Activated effector memory CD4-positive, alpha-beta T cell treated with Interleukin-2 at 50 U/mL for 16 hours (primary cell): ENCODE measurements around the gene SPPL3.

ENCODE experiments used
- DNase-seq: peaks from one replicate; pipeline ENCODE4 v3.0.0-alpha.2; 2020

The SPPL3 gene

DNA sequence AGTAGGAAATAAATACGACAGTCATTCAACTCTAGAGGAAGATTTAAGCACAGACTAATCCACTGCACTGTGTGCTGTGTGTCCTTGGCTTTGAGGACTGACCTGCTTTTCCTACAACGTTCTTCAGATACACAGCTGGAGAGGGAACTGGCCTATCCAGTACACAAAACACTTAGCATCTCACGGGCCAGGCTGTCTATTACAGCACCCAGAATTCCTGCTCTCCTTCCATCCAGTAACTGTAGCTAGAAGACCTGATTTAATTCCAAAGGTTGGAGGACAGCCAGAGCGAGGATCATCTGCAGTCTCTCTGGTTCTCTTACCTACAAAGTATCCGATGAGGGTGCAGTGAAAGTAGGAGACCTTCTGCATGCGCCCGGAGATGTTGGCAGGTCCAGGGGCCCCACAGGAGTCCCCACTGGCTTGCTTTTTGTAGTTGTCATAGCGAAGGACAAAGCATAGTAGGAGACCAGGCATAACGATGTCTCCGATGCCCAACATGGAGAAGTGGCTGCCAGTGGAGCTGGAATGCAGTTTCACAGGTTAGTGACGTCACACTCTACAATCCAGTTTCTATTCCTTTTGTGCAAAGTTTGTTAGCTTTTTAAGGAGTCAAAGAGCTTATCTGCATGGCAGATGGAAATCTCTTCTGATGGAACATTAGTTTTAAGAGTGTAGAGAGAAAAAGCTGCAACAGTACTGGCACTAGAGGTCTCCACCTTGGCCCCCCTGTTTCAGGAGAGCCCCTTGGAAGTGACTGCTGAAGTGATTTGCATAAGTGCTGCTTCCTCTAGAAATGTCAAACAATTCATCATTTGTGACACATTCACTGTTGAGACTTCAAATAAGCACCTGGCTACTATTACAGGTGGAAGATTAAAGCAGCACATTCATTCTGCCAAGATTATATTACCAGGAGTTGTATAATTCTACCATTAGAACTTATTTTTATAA is 136.8 kb downstream of the SPPL3 start:
- no peak for DNase-seq

DNA sequence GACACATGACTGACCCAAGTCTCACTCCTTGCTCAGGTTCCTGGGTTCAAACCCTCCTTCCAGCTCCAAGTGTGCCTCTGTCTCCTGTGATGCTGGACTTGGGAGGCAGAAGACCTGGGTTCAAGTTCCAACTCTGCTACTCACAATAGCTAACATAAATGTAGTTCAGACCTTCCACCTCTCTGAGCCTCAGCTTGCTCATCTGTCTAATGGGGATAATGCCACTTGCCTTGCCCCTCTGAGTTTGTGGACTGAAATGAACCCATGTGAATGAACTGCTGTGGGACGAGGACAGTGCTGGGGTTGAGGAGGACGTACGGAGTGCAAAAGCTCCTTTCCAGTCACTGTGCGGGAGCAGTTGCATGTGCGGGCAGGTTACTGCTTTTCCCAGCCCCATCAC is 137.6 kb downstream of the SPPL3 start:
- no peak for DNase-seq

GRCh38 chr12:120764816-120765215 is 139.3 kb downstream of the SPPL3 start:
- DNase-seq: no peak

DNA sequence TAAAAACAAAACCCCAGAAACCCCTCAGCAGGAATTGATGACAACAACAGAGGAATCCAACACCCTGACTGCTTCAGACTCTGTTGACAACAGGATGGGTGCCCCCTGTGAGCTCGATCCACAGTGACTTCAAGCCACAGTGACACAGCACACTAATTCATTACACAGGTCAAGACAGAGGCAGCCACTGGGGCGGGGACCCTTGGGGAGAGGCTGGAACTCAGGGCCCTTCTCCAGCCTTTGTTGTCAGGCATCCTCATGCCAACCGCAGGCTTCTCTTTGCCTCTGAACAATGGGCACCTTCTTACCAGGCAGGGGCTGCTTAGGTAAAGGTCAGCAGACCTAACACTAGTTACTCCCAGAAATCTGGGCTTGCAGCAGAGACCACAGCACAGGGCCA is 140.9 kb downstream of the SPPL3 start:
- no peak for DNase-seq

DNA sequence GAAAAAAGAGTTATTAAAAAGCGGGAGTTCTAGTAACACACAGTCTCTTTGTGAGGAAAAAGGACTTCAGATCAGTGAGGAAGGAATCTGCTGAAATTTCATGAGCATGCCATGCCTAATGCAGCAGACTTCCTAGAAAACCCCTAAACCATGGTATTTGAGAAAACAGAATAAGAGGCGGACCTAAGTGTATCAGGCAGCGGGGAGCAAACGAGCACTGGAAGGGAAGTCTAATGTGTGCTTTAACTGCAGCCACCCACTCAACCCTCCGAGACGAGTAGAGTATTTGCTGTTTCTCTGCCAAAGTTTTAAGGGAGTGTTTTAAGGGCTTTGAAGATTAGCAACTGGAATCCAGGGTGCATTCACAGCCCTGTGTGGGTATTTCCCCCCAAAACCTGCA is 142.1 kb downstream of the SPPL3 start:
- DNase-seq: no peak

DNA sequence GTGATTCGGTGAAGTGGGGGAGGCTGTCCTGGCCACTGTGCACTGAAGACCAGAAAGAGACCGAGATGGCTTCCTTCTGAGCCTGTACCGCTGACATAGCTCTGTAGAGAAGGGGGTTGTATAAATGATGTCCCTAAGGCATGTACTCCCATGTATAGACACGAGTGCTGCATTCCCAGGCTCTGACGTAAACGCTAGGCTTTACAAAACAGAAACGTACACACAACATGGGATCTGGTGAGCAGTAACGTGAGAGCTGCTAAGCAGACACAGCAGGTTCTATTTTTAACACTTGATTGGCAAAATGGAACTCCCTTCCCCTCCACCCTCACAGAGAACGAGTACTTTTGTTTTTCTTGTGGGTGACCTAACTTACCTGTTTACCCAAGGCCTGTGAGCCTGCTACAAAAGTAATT is 142.6 kb downstream of the SPPL3 start:
- no peak for DNase-seq

DNA sequence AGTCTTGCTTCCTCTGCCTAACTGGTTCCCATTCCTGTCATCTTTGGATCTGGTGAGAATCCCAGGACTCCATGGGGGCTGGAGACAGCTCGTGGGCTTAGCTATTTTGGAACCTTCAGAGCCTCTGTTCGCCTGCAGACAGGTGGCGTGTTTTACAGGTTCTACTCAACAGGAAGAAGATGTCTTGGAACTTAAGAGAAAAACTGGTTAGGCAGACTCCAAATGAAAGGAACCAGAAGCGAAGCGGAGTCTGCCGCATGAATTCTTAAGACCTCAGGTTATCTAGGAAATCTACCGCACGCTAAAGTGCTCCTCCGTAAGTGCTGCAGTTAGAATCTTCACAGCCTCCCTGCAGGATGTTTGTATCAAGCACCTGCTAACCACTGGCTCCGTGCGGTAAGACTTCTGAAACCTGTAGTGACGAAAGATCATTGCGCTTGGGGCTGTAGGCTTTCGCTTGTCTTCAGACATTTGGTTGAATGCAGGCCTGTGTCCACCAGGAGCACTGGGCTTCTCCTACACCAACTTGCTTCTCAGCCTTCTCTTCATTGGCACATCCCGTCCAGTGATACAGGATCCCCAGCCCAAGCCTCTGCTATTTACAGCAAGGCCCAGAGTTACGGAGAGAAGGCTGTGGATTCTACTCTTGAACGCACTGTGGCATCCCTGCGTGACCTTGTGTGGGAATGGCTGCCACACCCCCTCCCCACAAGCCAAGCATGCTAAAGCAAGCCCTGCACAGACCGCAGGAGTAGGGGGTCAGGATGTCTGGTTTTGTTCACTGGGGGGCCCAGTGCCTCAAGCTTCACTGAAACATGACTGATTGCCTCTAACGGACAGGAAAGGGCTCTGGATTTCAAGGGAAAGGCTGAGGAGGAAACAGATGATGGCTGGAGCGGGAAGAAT is 143.6 kb downstream of the SPPL3 start:
- DNase-seq: peak; percentile 8

- no peak for DNase-seq
Observed at GRCh38 chr12:120759591-120760348, 144.4 kb downstream of the SPPL3 start.

DNA sequence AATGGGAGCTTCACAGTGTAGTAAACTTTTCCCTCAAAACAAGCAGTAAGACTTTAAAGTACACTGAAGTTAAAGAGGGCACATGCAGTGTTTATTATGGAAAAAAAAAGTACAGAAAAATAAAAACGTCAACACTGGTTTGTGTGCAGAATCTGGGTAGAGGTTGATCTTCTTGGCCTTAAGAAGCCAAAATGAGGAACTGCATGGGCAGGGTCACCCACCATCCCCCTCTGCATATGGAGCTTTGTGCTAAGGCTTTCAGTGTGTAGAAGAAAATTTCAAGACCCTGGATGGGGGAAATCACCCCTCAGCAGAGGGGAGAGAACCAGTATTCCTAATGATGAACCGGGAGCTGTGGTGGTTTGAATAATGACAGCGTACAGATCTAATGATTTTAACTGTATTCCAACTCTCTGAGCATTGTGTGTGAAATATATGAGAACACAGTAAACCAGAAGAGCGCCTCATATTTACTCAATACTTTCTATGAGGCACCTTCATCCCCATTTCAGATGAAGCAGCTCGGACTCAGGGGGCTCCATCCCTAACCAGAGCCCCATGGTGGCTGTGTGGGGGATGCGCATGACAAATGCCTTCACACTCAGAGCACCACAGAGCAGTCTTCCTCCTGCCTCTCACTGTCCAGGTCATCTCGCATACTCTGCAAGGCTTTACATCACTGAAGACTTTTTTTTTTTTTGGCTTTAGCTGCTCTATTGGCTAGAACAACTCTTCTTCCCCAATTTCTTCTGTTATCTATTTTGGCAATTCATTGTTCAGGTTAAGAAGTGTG is 145.2 kb downstream of the SPPL3 start:
- no peak for DNase-seq

GRCh38 chr12:120757949-120758348 is 146.2 kb downstream of the SPPL3 start:
- DNase-seq: no peak

GRCh38 chr12:120757226-120757742 is 146.9 kb downstream of the SPPL3 start:
- no peak for DNase-seq

DNA sequence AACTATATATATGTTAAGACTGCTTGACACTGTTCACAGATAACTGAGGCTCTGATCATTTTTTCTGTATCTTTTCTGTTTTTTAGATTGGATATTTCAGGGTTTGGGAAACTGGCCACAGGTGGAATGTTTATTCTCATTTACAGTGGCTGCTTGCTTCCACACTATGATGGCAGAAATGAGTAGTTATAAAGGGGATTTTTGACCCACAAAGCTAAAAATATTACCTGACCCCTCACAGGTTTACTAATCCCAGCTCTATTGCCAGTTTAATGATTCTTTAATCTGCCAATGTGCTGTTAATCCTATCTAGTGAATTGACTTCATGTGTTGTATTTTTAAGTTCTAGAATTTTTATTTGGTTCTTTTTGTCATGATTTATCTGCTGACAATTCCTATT is 148.9 kb downstream of the SPPL3 start:
- no peak for DNase-seq

GRCh38 chr12:120754792-120755191 is 149.4 kb downstream of the SPPL3 start:
- DNase-seq: no peak

DNA sequence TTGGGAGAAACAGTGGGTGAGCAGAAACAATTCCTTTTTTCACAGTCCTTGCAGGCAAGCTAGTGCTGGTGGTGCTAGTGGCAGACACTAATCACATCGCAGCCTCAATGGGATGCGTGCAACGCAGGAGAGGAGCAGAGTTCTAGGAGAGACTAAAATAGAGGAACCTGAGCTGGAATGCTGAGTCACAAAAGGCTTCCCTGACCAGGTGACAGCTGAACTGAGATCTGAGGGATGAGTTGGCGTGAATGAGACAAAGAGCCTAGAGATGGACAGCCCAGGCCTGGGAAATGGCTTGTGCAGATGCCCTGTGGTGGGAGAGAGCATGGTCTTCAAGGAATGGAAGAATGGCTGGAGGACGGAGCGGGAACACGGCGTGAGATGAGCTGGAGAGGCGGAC is 152.8 kb downstream of the SPPL3 start:
- DNase-seq: no peak

GRCh38 chr12:120750806-120751205 is 153.4 kb downstream of the SPPL3 start:
- DNase-seq: no peak

- DNase-seq: no peak
Observed at GRCh38 chr12:120749256-120749655, 154.9 kb downstream of the SPPL3 start.

GRCh38 chr12:120748242-120748641 is 155.9 kb downstream of the SPPL3 start:
- DNase-seq: no peak

GRCh38 chr12:120744922-120745493 is 159.2 kb downstream of the SPPL3 start:
- no peak for DNase-seq

DNA sequence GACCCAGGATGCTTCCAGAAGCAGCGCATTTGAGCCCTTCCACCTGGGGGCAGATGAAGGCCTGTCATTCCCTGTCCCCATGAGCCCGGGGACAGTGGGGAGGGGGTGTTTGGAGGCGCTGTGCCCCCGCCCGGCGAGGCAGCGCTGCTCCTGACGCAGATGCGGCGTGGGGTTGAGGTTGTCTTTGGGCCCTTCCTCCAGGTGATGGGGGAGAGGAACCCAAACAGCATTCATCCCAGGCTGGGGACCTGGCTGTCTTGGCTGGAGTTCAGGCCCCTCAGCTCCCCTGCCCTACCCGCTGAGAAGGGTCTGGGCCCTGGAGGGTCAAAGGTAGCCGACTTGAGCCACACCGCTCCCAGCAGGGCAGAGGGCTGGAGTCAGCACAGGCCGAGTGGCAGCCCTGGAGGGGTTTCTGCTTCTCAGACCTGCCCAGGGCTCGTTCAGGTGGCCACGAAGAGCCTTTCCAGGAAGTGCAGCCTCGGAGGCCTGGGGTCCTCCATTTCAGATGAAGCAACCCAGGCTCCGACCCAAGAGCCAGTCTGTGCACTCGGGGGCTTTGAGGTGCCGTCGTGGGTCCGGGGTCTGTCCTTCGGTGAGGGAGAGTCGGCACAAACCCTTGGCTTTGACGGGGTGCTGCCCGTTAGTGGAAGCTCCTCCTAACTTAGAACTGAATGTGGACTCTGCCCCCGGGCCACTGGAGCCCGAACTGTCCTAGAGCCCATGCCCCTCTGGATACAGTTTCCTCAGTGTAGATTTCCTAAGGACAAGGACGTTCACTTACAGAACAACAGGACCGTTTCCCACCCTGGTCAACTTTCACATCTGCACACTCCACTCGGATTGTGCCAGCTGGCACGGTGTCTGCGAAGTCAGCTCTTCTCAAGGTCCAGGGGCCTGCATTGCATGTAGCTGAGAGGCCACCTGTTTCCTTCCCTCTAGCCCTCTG is 162.4 kb downstream of the SPPL3 start:
- DNase-seq: no peak

- no peak for DNase-seq
Observed at GRCh38 chr12:120740871-120741270, 163.3 kb downstream of the SPPL3 start.
